ENCODE data around the gene NANOS2. TPM values are rescaled to one million over a fixed set of nuclear protein-coding genes. Genes with fewer than 3 reads are reported as not detected.

Gene NANOS2
- total RNA-seq, 2 donors from 2014 or later: not detected

GRCh38 chr19:45935267-45935666, 20.7 kb upstream of the NANOS2 start:
- intact Hi-C loops (cut with DNase I): no loop called here
- TF ChIP-seq, protein P1, sequence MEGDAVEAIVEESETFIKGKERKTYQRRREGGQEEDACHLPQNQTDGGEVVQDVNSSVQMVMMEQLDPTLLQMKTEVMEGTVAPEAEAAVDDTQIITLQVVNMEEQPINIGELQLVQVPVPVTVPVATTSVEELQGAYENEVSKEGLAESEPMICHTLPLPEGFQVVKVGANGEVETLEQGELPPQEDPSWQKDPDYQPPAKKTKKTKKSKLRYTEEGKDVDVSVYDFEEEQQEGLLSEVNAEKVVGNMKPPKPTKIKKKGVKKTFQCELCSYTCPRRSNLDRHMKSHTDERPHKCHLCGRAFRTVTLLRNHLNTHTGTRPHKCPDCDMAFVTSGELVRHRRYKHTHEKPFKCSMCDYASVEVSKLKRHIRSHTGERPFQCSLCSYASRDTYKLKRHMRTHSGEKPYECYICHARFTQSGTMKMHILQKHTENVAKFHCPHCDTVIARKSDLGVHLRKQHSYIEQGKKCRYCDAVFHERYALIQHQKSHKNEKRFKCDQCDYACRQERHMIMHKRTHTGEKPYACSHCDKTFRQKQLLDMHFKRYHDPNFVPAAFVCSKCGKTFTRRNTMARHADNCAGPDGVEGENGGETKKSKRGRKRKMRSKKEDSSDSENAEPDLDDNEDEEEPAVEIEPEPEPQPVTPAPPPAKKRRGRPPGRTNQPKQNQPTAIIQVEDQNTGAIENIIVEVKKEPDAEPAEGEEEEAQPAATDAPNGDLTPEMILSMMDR (IDR thresholded peaks at IDR 0.05): no peak
- no peaks in the 10 kb centered on the region for H3K36me3 ChIP-seq
- no peaks in the 10 kb centered on the region for H3K4me1 ChIP-seq
- H3K9ac ChIP-seq (ENCODE audit: low read depth in 2 of 2, low read length in 2 of 2): no peak overlapping the region
- H3K27ac ChIP-seq: no peak overlapping the region
- no peak overlapping the region for H3K4me3 ChIP-seq
- H3K9me3 ChIP-seq: no peaks in the 10 kb centered on the region
- H3K27me3 ChIP-seq: peaks cover 4% of the 10 kb centered on the region
- DNase-seq: no peak

DNA sequence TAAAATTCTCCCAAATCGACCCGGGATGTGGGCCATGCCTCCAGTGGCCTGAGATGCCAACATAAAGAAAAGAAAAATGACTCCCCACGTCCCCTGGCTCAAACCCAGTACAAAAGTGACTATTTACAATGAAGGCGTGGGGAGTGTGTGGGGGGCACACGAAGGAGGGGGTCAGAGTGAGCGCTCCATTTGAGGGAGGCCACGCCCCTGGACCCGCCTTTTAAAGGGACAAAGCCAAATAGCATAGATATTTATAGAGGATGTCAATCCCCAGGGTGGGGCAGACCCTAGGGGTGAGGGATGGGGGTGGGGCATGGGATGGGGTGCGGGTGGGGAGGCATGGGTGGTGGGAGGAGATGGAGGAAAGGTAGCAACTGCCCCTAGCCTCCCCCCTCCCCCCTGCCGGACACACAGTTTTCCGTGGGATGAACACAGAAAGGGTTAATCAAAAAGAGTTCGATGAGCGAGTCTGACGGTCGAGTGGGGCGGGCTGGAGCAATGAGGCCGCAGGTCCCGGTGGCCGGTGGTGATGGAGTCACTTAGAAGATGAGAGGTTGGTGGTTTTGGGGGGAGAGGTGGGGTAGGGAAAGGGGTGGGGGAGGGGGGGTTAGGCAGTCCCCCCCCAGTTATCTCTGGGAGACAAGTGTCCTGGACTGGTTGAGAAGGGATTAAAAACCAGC, 20.1 kb upstream of the NANOS2 start:
- H3K27me3 ChIP-seq: peaks cover 3% of the 10 kb centered on the region
- intact Hi-C loops (cut with DNase I): no loop called here
- TF ChIP-seq, protein P1 (IDR thresholded peaks at IDR 0.05): no peak
- no peaks in the 10 kb centered on the region for H3K36me3 ChIP-seq
- H3K9ac ChIP-seq (ENCODE audit: low read depth in 2 of 2, low read length in 2 of 2): no peak overlapping the region
- H3K4me3 ChIP-seq: no peak overlapping the region
- no peak for DNase-seq
- H3K4me1 ChIP-seq: no peaks in the 10 kb centered on the region
- no peaks in the 10 kb centered on the region for H3K9me3 ChIP-seq
- no peak overlapping the region for H3K27ac ChIP-seq

GRCh38 chr19:45933759-45934158, 19.2 kb upstream of the NANOS2 start:
- no peaks in the 10 kb centered on the region for H3K27me3 ChIP-seq

GRCh38 chr19:45931055-45931454, 16.5 kb upstream of the NANOS2 start:
- intact Hi-C loops (cut with DNase I): no loop called here
- Histone ChIP-seq H3K9me3 (no peaks in the 10 kb centered on the region), H3K4me1 (no peaks in the 10 kb centered on the region), H3K36me3 (no peaks in the 10 kb centered on the region), H3K27ac (no peak overlapping the region), H3K9ac (ENCODE audit: low read depth in 2 of 2, low read length in 2 of 2) (no peak overlapping the region), H3K27me3 (no peaks in the 10 kb centered on the region), H3K4me3 (no peak overlapping the region)
- TF ChIP-seq, protein P1 (IDR thresholded peaks at IDR 0.05): no peak
- DNase-seq: no peak

More at GRCh38 chr19:45933759-45934158, 19.2 kb upstream of the NANOS2 start:
- no peak overlapping the region for H3K27ac ChIP-seq
- no peaks in the 10 kb centered on the region for H3K36me3 ChIP-seq
- TF ChIP-seq, protein P1 (IDR thresholded peaks at IDR 0.05): no peak
- H3K9ac ChIP-seq (ENCODE audit: low read depth in 2 of 2, low read length in 2 of 2): no peak overlapping the region
- H3K4me3 ChIP-seq: no peak overlapping the region
- no peak for DNase-seq
- H3K4me1 ChIP-seq: no peaks in the 10 kb centered on the region
- H3K9me3 ChIP-seq: no peaks in the 10 kb centered on the region
- intact Hi-C loops (cut with DNase I): no loop called here

GRCh38 chr19:45929247-45929646, 14.7 kb upstream of the NANOS2 start:
- Histone ChIP-seq H3K27me3 (no peaks in the 10 kb centered on the region), H3K27ac (no peak overlapping the region), H3K36me3 (no peaks in the 10 kb centered on the region), H3K9ac (ENCODE audit: low read depth in 2 of 2, low read length in 2 of 2) (no peak overlapping the region), H3K4me3 (no peak overlapping the region), H3K4me1 (no peaks in the 10 kb centered on the region), H3K9me3 (no peaks in the 10 kb centered on the region)
- no peak for DNase-seq
- TF ChIP-seq, protein P1 (IDR thresholded peaks at IDR 0.05): no peak
- intact Hi-C loops (cut with DNase I): no loop called here

Data from colonic mucosa (tissue), 4 donors.